Neural progenitor cell (in vitro differentiated cells): ENCODE data around the gene ZBTB5. TPM values are rescaled to one million over a fixed set of nuclear protein-coding genes. Genes with fewer than 3 reads are reported as not detected.
A peak's percentile ranks its signal among the peaks of the same experiment; 100 is the strongest.

Experiments
- DNase-seq: peaks from one replicate; pipeline ENCODE4 v3.0.0-alpha.2; 2016; ENCODE audit warnings: low spot score
- H2AFZ ChIP-seq: fragments of 200-600 bp; sonication (generic); replicated peaks from 2 replicates; pipeline ENCODE4 v1.6.1; 2016; ENCODE audit warnings: antibody characterized with exemption
- H3F3A ChIP-seq: fragments of 200-600 bp; sonication (generic); 2 replicates; pipeline ENCODE4 v1.6.1; 2016; ENCODE audit warnings: antibody characterized with exemption, low read depth
- H3K27ac ChIP-seq: fragments of 200-600 bp; sonication (generic); 2 replicates; pipeline ENCODE4 v1.5.1; 2016; ENCODE audit warnings: mild to moderate bottlenecking
- H3K27me3 ChIP-seq: fragments of 200-600 bp; sonication (generic); 2 replicates; pipeline ENCODE4 v1.6.1; 2016; ENCODE audit warnings: mild to moderate bottlenecking, moderate library complexity
- H3K36me3 ChIP-seq: fragments of 200-600 bp; sonication (generic); 2 replicates; pipeline ENCODE4 v1.5.1; 2016
- H3K4me1 ChIP-seq: fragments of 200-600 bp; sonication (generic); 2 replicates; pipeline ENCODE4 v1.6.1; 2016; ENCODE audit warnings: mixed run types
- H3K4me2 ChIP-seq: fragments of 200-600 bp; sonication (generic); 2 replicates; pipeline ENCODE4 v1.6.1; 2016
- H3K4me3 ChIP-seq: fragments of 200-600 bp; sonication (generic); 2 replicates; pipeline ENCODE4 v1.5.1; 2016
- H3K79me2 ChIP-seq: fragments of 200-600 bp; sonication (generic); 2 replicates; pipeline ENCODE4 v1.6.1; 2016; ENCODE audit warnings: low read depth
- H3K9ac ChIP-seq: fragments of 200-600 bp; sonication (generic); 2 replicates; pipeline ENCODE4 v1.6.1; 2016
- H3K9me3 ChIP-seq: fragments of 200-600 bp; sonication (generic); 2 replicates; pipeline ENCODE4 v1.5.1; 2016; ENCODE audit warnings: low read depth
- H4K20me1 ChIP-seq: fragments of 200-600 bp; sonication (generic); 2 replicates; pipeline ENCODE4 v1.6.1; 2016; ENCODE audit warnings: low read depth
- H3K27ac Mint-ChIP-seq: 3 replicates; pipeline ENCODE4 v1.8.0; 2021; ENCODE audit warnings: mixed read lengths
- H3K27me3 Mint-ChIP-seq: 2 replicates; pipeline ENCODE4 v1.8.0; 2022; ENCODE audit warnings: low read depth, mild to moderate bottlenecking, inconsistent platforms, moderate library complexity, mixed read lengths; ENCODE audit not compliant: insufficient read depth
- H3K36me3 Mint-ChIP-seq: 3 replicates; pipeline ENCODE4 v1.8.0; 2021; ENCODE audit warnings: mixed read lengths
- H3K4me1 Mint-ChIP-seq: 3 replicates; pipeline ENCODE4 v1.8.0; 2021; ENCODE audit warnings: mixed read lengths
- H3K4me3 Mint-ChIP-seq: 3 replicates; pipeline ENCODE4 v1.8.0; 2021; ENCODE audit warnings: mild to moderate bottlenecking, moderate library complexity, mixed read lengths
- H3K9me3 Mint-ChIP-seq: 3 replicates; pipeline ENCODE4 v1.8.0; 2020; ENCODE audit warnings: mixed read lengths
- EZH2 ChIP-seq: fragments of 200-600 bp; sonication (generic); IDR thresholded peaks from 2 replicates; pipeline ENCODE4 v1.6.1; 2017; ENCODE audit warnings: antibody characterized with exemption, mild to moderate bottlenecking, moderate library complexity
- EZH2phosphoT487 ChIP-seq: fragments of 200-600 bp; sonication (generic); IDR thresholded peaks from 2 replicates; pipeline ENCODE4 v1.6.1; 2017; ENCODE audit warnings: antibody characterized with exemption
- total RNA-seq: library from RNA; depleted of rRNA; stranded (reverse); fragments of >200 nt; gene quantifications from 2 replicates; pipeline ENCODE4 v1.2.3, GENCODE V29; 2015; ENCODE audit warnings: low replicate concordance
- TF ChIP-seq, protein P1 (sequence below): fragments of 200-600 bp; sonication (generic); IDR thresholded peaks from 2 replicates; pipeline ENCODE4 v1.5.1; 2017; ENCODE audit warnings: antibody characterized with exemption, mild to moderate bottlenecking

The ZBTB5 gene
- total RNA-seq, 1 donor from 2014 or later, result 24.1 TPM

DNA sequence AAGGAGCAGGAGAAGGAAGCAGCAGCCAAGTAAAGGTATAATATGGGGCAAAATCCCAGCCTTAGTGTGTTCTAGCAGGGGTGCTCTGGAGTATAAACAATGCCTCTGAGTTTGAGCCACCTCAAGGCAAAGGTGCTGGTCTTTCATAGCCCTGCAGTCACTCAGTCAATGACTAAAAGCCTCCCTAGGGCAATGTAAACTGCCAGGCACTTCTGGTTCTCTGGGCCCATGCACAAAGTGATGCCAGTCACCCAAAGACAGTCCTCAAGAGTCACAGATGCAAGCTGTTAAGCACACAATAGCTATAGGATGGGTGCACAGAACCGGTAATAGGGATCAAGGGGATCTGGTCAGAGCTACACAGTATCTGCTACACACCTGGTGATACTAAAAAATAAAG is 12.6 kb downstream of the ZBTB5 start:
- Mint-ChIP-seq H3K9me3 (peaks cover 15% of the 10 kb centered on the region), H3K4me1 (peaks cover 8% of the 10 kb centered on the region), H3K27me3 (no peaks in the 10 kb centered on the region), H3K4me3 (no peak overlapping the region), H3K36me3 (peaks cover 48% of the 10 kb centered on the region), H3K27ac (no peak overlapping the region)
- Histone ChIP-seq H3K27me3 (no peaks in the 10 kb centered on the region), H3K4me1 (peaks cover 24% of the 10 kb centered on the region), H4K20me1 (peaks cover 27% of the 10 kb centered on the region), H3K4me3 (no peak overlapping the region), H3K9me3 (no peaks in the 10 kb centered on the region), H2AFZ (no peak overlapping the region), H3K4me2 (no peak overlapping the region), H3K9ac (no peak overlapping the region), H3F3A (peaks cover 30% of the 10 kb centered on the region), H3K36me3 (no peaks in the 10 kb centered on the region), H3K27ac (no peak overlapping the region), H3K79me2 (peaks cover 96% of the 10 kb centered on the region)
- no peak for DNase-seq
- TF ChIP-seq EZH2phosphoT487, result no peak
- TF ChIP-seq EZH2, result no peak
- TF ChIP-seq, protein P1, sequence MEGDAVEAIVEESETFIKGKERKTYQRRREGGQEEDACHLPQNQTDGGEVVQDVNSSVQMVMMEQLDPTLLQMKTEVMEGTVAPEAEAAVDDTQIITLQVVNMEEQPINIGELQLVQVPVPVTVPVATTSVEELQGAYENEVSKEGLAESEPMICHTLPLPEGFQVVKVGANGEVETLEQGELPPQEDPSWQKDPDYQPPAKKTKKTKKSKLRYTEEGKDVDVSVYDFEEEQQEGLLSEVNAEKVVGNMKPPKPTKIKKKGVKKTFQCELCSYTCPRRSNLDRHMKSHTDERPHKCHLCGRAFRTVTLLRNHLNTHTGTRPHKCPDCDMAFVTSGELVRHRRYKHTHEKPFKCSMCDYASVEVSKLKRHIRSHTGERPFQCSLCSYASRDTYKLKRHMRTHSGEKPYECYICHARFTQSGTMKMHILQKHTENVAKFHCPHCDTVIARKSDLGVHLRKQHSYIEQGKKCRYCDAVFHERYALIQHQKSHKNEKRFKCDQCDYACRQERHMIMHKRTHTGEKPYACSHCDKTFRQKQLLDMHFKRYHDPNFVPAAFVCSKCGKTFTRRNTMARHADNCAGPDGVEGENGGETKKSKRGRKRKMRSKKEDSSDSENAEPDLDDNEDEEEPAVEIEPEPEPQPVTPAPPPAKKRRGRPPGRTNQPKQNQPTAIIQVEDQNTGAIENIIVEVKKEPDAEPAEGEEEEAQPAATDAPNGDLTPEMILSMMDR, result no peak

DNA sequence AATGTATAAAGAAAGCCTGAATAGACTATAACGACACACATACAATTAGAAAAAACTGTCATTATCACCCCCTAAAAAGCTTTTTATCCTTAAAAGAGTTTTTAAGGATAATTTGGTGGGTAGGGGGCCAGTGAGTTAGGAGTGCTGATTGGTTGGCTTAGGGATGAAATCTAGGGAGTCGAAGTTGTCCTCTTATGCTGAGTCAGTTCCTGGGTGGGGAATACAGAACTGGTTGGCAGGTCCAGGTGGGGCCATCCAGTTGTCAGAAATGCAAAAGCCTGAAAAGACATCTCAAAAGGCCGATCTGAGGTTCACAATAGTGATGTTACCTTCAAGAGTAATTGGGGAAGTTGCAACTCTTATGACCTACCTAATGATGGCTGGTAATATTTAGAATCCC is 13.6 kb downstream of the ZBTB5 start:
- Histone ChIP-seq H3K9ac (no peak overlapping the region), H3K36me3 (no peaks in the 10 kb centered on the region), H3K27me3 (no peaks in the 10 kb centered on the region), H3K79me2 (peaks cover 96% of the 10 kb centered on the region), H3K4me2 (no peak overlapping the region), H4K20me1 (peaks cover 21% of the 10 kb centered on the region), H3K4me1 (peaks cover 28% of the 10 kb centered on the region), H3K4me3 (no peak overlapping the region), H3K9me3 (no peaks in the 10 kb centered on the region), H3K27ac (no peak overlapping the region), H2AFZ (no peak overlapping the region), H3F3A (peaks cover 31% of the 10 kb centered on the region)
- H3K9me3 Mint-ChIP-seq, result peaks cover 14% of the 10 kb centered on the region
- peaks cover 46% of the 10 kb centered on the region for H3K36me3 Mint-ChIP-seq
- H3K27ac Mint-ChIP-seq, result no peak overlapping the region
- no peaks in the 10 kb centered on the region for H3K27me3 Mint-ChIP-seq
- no peak for DNase-seq
- H3K4me3 Mint-ChIP-seq, result no peak overlapping the region
- TF ChIP-seq EZH2 (no peak), EZH2phosphoT487 (no peak)
- TF ChIP-seq, protein P1, result no peak
- H3K4me1 Mint-ChIP-seq, result peaks cover 8% of the 10 kb centered on the region

DNA sequence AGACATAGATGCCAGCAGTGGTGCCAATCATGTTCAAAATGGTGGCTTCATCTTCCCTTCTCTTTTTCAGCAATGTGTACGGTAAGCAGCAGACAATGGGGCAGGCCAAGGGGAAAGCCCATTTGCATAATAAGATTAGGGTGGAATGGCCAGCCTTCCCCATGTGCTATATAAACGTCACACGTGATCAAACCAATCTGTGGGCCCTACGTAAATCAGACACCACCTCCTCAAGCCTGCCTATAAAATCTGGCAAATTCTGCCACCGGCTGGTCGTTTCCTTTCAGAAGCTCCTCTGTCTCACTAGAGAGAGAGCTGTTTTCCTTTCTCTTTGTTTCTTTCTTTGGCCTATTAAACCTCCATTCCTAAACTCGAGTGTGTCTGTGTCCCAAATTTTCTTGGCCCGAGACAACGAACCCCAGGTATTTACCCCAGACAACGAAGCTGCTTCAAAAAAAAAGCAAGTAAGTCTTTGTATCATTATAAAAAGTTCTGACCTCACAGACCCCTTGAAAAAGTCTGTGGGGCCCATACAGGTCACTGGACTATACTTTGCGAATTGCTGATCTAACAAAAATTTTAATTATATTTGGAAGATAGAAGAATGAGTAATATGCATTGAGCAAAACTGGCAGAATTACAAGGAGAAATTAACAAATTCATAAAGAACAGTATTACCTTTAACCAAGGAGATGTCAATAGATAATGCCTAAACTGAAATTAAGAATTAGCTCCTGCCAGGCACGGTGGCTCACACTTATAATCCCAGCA is 15.2 kb downstream of the ZBTB5 start:
- H3K4me3 Mint-ChIP-seq, result no peak overlapping the region
- peaks cover 96% of the 10 kb centered on the region for H3K79me2 ChIP-seq
- no peaks in the 10 kb centered on the region for H3K36me3 ChIP-seq
- H3K27me3 Mint-ChIP-seq, result no peaks in the 10 kb centered on the region
- peak overlapping the region; percentile 60 for H3K4me2 ChIP-seq
- peak overlapping the region; percentile 12 for H3K27ac Mint-ChIP-seq
- H3K27me3 ChIP-seq, result no peaks in the 10 kb centered on the region
- H3K4me1 ChIP-seq, result peaks cover 30% of the 10 kb centered on the region
- no peak overlapping the region for H2AFZ ChIP-seq
- peak overlapping the region; percentile 98 for H3K27ac ChIP-seq
- peaks cover 24% of the 10 kb centered on the region for H4K20me1 ChIP-seq
- DNase-seq, result peak; percentile 93
- peaks cover 32% of the 10 kb centered on the region for H3K36me3 Mint-ChIP-seq
- peak overlapping the region; percentile 27 for H3K9ac ChIP-seq
- TF ChIP-seq EZH2phosphoT487 (no peak), EZH2 (no peak)
- TF ChIP-seq, protein P1, result no peak
- H3K4me1 Mint-ChIP-seq, result peaks cover 10% of the 10 kb centered on the region
- H3K9me3 Mint-ChIP-seq, result peaks cover 6% of the 10 kb centered on the region
- peak overlapping the region; percentile 28 for H3K4me3 ChIP-seq
- peaks cover 38% of the 10 kb centered on the region for H3F3A ChIP-seq
- no peaks in the 10 kb centered on the region for H3K9me3 ChIP-seq
